KMS-11 (cell line): ENCODE data around the gene RAMACL.

Experiments
- H2AFZ ChIP-seq: fragments of 200-600 bp; sonication (generic); 2 replicates; pipeline ENCODE4 v1.6.1; 2016; ENCODE audit warnings: antibody characterized with exemption, mixed run types, low read depth
- H3K27ac ChIP-seq: fragments of 200-600 bp; sonication (generic); 2 replicates; pipeline ENCODE4 v1.6.1; 2016; ENCODE audit warnings: mild to moderate bottlenecking, mixed run types
- H3K27me3 ChIP-seq: fragments of 200-600 bp; sonication (generic); 2 replicates; pipeline ENCODE4 v1.6.1; 2017; ENCODE audit warnings: mild to moderate bottlenecking, low read depth, mixed run types, moderate library complexity; ENCODE audit not compliant: insufficient read depth
- H3K36me3 ChIP-seq: fragments of 200-600 bp; sonication (generic); 2 replicates; pipeline ENCODE4 v1.6.1; 2017; ENCODE audit warnings: mild to moderate bottlenecking, mixed run types; ENCODE audit not compliant: insufficient read depth
- H3K4me1 ChIP-seq: fragments of 200-600 bp; sonication (generic); 2 replicates; pipeline ENCODE4 v1.6.1; 2016; ENCODE audit warnings: mild to moderate bottlenecking, low read depth, mixed run types; ENCODE audit not compliant: poor library complexity, severe bottlenecking
- H3K4me2 ChIP-seq: fragments of 200-600 bp; sonication (generic); 2 replicates; pipeline ENCODE4 v1.7.0; 2016; ENCODE audit warnings: mild to moderate bottlenecking, mixed run types
- H3K4me3 ChIP-seq: fragments of 200-600 bp; sonication (generic); IDR thresholded peaks from 2 replicates; pipeline ENCODE4 v1.6.1; 2017; ENCODE audit warnings: low read depth, low read length, mixed read lengths; ENCODE audit not compliant: insufficient read depth
- H3K79me2 ChIP-seq: fragments of 200-600 bp; sonication (generic); 2 replicates; pipeline ENCODE4 v1.6.1; 2016; ENCODE audit warnings: low read depth, mixed run types; ENCODE audit not compliant: insufficient read depth
- H3K9ac ChIP-seq: fragments of 200-600 bp; sonication (generic); 2 replicates; pipeline ENCODE4 v1.6.1; 2016; ENCODE audit warnings: mild to moderate bottlenecking, mixed run types
- H4K20me1 ChIP-seq: fragments of 200-600 bp; sonication (generic); 2 replicates; pipeline ENCODE4 v1.6.1; 2016; ENCODE audit warnings: mild to moderate bottlenecking, mixed run types; ENCODE audit not compliant: insufficient read depth
- CTCF ChIP-seq: fragments of 200-600 bp; sonication (generic); conservative IDR thresholded peaks from 2 replicates; pipeline ENCODE4 v1.6.1; 2017; ENCODE audit warnings: low read depth, mild to moderate bottlenecking, antibody characterized with exemption, low read length, moderate library complexity, mixed read lengths

Gene RAMACL

GRCh38 chr6:166605752-166606151, 19.3 kb upstream of the RAMACL start:
- no peak overlapping the region for H2AFZ ChIP-seq
- no peaks in the 10 kb centered on the region for H4K20me1 ChIP-seq
- TF ChIP-seq CTCF: no peak
- no peak overlapping the region for H3K4me2 ChIP-seq
- H3K27me3 ChIP-seq: no peaks in the 10 kb centered on the region
- H3K27ac ChIP-seq: no peak overlapping the region
- H3K79me2 ChIP-seq: no peaks in the 10 kb centered on the region
- no peak overlapping the region for H3K9ac ChIP-seq
- no peaks in the 10 kb centered on the region; the same call in 1 of the 2 replicates for H3K36me3 ChIP-seq
- H3K4me3 ChIP-seq: no peak overlapping the region
- H3K4me1 ChIP-seq: no peaks in the 10 kb centered on the region

- no peaks in the 10 kb centered on the region for H3K4me1 ChIP-seq
- no peak overlapping the region for H3K4me3 ChIP-seq
- H3K9ac ChIP-seq: no peak overlapping the region
- H3K79me2 ChIP-seq: no peaks in the 10 kb centered on the region
- no peaks in the 10 kb centered on the region for H4K20me1 ChIP-seq
- H3K27ac ChIP-seq: no peak overlapping the region
- no peaks in the 10 kb centered on the region for H3K27me3 ChIP-seq
- no peak overlapping the region for H2AFZ ChIP-seq
- no peaks in the 10 kb centered on the region; the same call in 1 of the 2 replicates for H3K36me3 ChIP-seq
- TF ChIP-seq CTCF: no peak
- no peak overlapping the region for H3K4me2 ChIP-seq
These were observed 18.4 kb upstream of the RAMACL start for GRCh38 chr6:166604911-166605310.

GRCh38 chr6:166604328-166604727, 17.9 kb upstream of the RAMACL start:
- Histone ChIP-seq H3K4me1 (no peaks in the 10 kb centered on the region), H3K27ac (no peak overlapping the region), H3K27me3 (no peaks in the 10 kb centered on the region), H3K4me3 (no peak overlapping the region), H3K4me2 (no peak overlapping the region), H3K36me3 (no peaks in the 10 kb centered on the region; the same call in 1 of the 2 replicates), H3K9ac (no peak overlapping the region), H2AFZ (no peak overlapping the region), H3K79me2 (no peaks in the 10 kb centered on the region), H4K20me1 (no peaks in the 10 kb centered on the region)
- no peak for TF ChIP-seq CTCF

- Histone ChIP-seq H3K4me3 (no peak overlapping the region), H4K20me1 (no peaks in the 10 kb centered on the region), H3K27ac (no peak overlapping the region), H3K79me2 (no peaks in the 10 kb centered on the region), H3K4me2 (no peak overlapping the region), H3K36me3 (no peaks in the 10 kb centered on the region; the same call in 1 of the 2 replicates), H2AFZ (no peak overlapping the region), H3K27me3 (no peaks in the 10 kb centered on the region), H3K4me1 (no peaks in the 10 kb centered on the region), H3K9ac (no peak overlapping the region)
- no peak for TF ChIP-seq CTCF
These were observed 16.7 kb upstream of the RAMACL start for GRCh38 chr6:166603043-166603690.
